H1 (cell line): ENCODE data around the gene IL17D. TPM values are rescaled to one million over a fixed set of nuclear protein-coding genes. Genes with fewer than 3 reads are reported as not detected.

ENCODE experiments used
- CTCF ChIA-PET: fragments of 300-600 bp; sonication (Branson Sonifier 250); formaldehyde crosslinking; loops from one replicate; lab custom pipeline; 2021; ENCODE audit not compliant: partially characterized antibody; lab: Charles Lee
- POLR2A ChIA-PET: fragments of 300-600 bp; sonication (Branson Sonifier 250); formaldehyde crosslinking; loops from one replicate; lab custom pipeline; 2021; ENCODE audit warnings: inconsistent platforms; ENCODE audit not compliant: partially characterized antibody; lab: Charles Lee
- DNase-seq, 2 experiments: peaks; one replicate each; pipeline versions ENCODE4 v3.0.0 to v3.0.0-alpha.2; 2010 to 2022; ENCODE audit warnings: low spot score in 2 of 2, low read depth in 1 of 2, mixed read lengths in 1 of 2
- FAIRE-seq: peaks from 2 replicates; lab custom pipeline; 2011; peaks lifted over from hg19 to GRCh38; lab: Jason Lieb, UNC
- H2AFZ ChIP-seq: 2 replicates; pipeline ENCODE4 v1.8.1; 2012; ENCODE audit warnings: low read length, inconsistent platforms
- H2AK5ac ChIP-seq: 2 replicates; pipeline ENCODE4 v1.6.1; 2013; ENCODE audit warnings: low read depth, low read length
- H2BK120ac ChIP-seq: replicated peaks from 2 replicates; pipeline ENCODE3; 2013; ENCODE audit warnings: low read depth, low read length, inconsistent platforms
- H2BK12ac ChIP-seq: 2 replicates; pipeline ENCODE4 v1.6.1; 2013; ENCODE audit warnings: low read depth, low read length
- H2BK15ac ChIP-seq: 2 replicates; pipeline ENCODE4 v1.6.1; 2013; ENCODE audit warnings: low read length
- H2BK20ac ChIP-seq: 2 replicates; pipeline ENCODE4 v1.6.1; 2013; ENCODE audit warnings: low read length
- H2BK5ac ChIP-seq: 2 replicates; pipeline ENCODE4 v1.6.1; 2013; ENCODE audit warnings: low read depth, low read length
- H3K14ac ChIP-seq: 2 replicates; pipeline ENCODE4 v1.6.1; 2013; ENCODE audit warnings: inconsistent platforms; ENCODE audit not compliant: insufficient read length
- H3K18ac ChIP-seq: 2 replicates; pipeline ENCODE4 v1.6.1; 2013; ENCODE audit warnings: low read length; ENCODE audit errors: extremely low read depth
- H3K23ac ChIP-seq: 2 replicates; pipeline ENCODE4 v1.6.1; 2013; ENCODE audit warnings: inconsistent platforms; ENCODE audit not compliant: insufficient read length
- H3K23me2 ChIP-seq: 2 replicates; pipeline ENCODE4 v1.6.1; 2013; ENCODE audit warnings: low read depth, low read length
- H3K27ac ChIP-seq: 2 replicates; pipeline ENCODE4 v1.6.1; 2011; ENCODE audit warnings: low read depth, low read length, inconsistent platforms
- H3K27me3 ChIP-seq, 4 experiments: replicated peaks in 1 of 4; 1 replicate in 1 of 4; 2 replicates in 3 of 4; pipeline versions ENCODE4 v1.6.1 to v1.8.1; 2011 to 2013; ENCODE audit warnings: low read length in 3 of 4, mild to moderate bottlenecking in 3 of 4, inconsistent platforms in 2 of 4, mixed read lengths in 2 of 4, moderate library complexity in 1 of 4; ENCODE audit not compliant: control insufficient read depth in 3 of 4, insufficient read depth in 3 of 4; ENCODE audit errors: extremely low read depth in 1 of 4
- H3K36me3 ChIP-seq, 4 experiments: 2 replicates each; pipeline versions ENCODE4 v1.6.1 to v1.8.1; 2011 to 2013; ENCODE audit warnings: mild to moderate bottlenecking in 4 of 4, low read length in 3 of 4, moderate library complexity in 2 of 4, control low read depth in 1 of 4, inconsistent platforms in 1 of 4; ENCODE audit not compliant: insufficient read depth in 4 of 4, control insufficient read depth in 2 of 4
- H3K4ac ChIP-seq: replicated peaks from 2 replicates; pipeline ENCODE3; 2013; ENCODE audit warnings: low read length, low read depth, mixed read lengths, inconsistent platforms; ENCODE audit not compliant: insufficient read length
- H3K4me1 ChIP-seq, 4 experiments: replicated peaks in 1 of 4; 1 replicate in 1 of 4; 2 replicates in 3 of 4; pipeline versions ENCODE4 v1.6.1 to v1.8.1; 2011 to 2013; ENCODE audit warnings: low read length in 3 of 4, inconsistent platforms in 2 of 4, mixed read lengths in 1 of 4; ENCODE audit not compliant: insufficient read depth in 4 of 4, control insufficient read depth in 3 of 4
- H3K4me2 ChIP-seq, 2 experiments: 2 replicates each; pipeline versions ENCODE4 v1.6.1 to v1.8.1; 2011 to 2013; ENCODE audit warnings: low read depth in 2 of 2, low read length in 2 of 2, control low read depth in 1 of 2, inconsistent platforms in 1 of 2, mild to moderate bottlenecking in 1 of 2; ENCODE audit not compliant: insufficient read depth in 1 of 2
- H3K4me3 ChIP-seq, 4 experiments: fragments of 200-600, 300-600 bp in 1 of 4; sonication (generic), shearing (Covaris generic), sonication (Bioruptor Twin) in 1 of 4; 2 replicates each; pipeline versions ENCODE4 v1.5.1 to v1.8.1; 2011 to 2016; ENCODE audit warnings: low read length in 4 of 4, low read depth in 3 of 4, control low read depth in 2 of 4, inconsistent platforms in 2 of 4, mild to moderate bottlenecking in 2 of 4, mixed read lengths in 1 of 4, moderate library complexity in 1 of 4; ENCODE audit not compliant: insufficient read depth in 2 of 4; ENCODE audit errors: extremely low read depth in 1 of 4
- H3K56ac ChIP-seq: replicated peaks from 2 replicates; pipeline ENCODE3; 2013; ENCODE audit warnings: low read depth, mild to moderate bottlenecking, mixed read lengths, low read length, inconsistent platforms; ENCODE audit not compliant: insufficient read length
- H3K79me1 ChIP-seq: 2 replicates; pipeline ENCODE4 v1.6.1; 2013; ENCODE audit warnings: low read depth, low read length, control low read depth
- H3K79me2 ChIP-seq, 2 experiments: 2 replicates each; pipeline versions ENCODE4 v1.6.1 to v1.8.1; 2012 to 2013; ENCODE audit warnings: low read length in 2 of 2, mild to moderate bottlenecking in 2 of 2, inconsistent platforms in 1 of 2; ENCODE audit not compliant: insufficient read depth in 2 of 2, control insufficient read depth in 1 of 2
- H3K9ac ChIP-seq, 4 experiments: replicated peaks in 1 of 4; 1 replicate in 1 of 4; 2 replicates in 3 of 4; pipeline versions ENCODE4 v1.6.1 to v1.8.1; 2011 to 2013; ENCODE audit warnings: low read depth in 3 of 4, low read length in 3 of 4, control low read depth in 2 of 4, mild to moderate bottlenecking in 2 of 4, moderate library complexity in 2 of 4, inconsistent platforms in 1 of 4; ENCODE audit errors: extremely low read depth in 1 of 4
- H3K9me3 ChIP-seq, 2 experiments: 2 replicates each; pipeline versions ENCODE4 v1.6.1 to v1.8.1; 2012 to 2013; ENCODE audit warnings: mild to moderate bottlenecking in 2 of 2, moderate library complexity in 2 of 2, control low read depth in 1 of 2, inconsistent platforms in 1 of 2, low read depth in 1 of 2, low read length in 1 of 2, mixed read lengths in 1 of 2; ENCODE audit not compliant: insufficient read depth in 2 of 2
- H4K20me1 ChIP-seq, 2 experiments: replicated peaks in 1 of 2; 2 replicates each; pipeline versions ENCODE3 to v1.8.1; 2011 to 2013; ENCODE audit warnings: inconsistent platforms in 2 of 2, low read length in 2 of 2, mild to moderate bottlenecking in 1 of 2; ENCODE audit not compliant: insufficient read depth in 2 of 2, control insufficient read depth in 1 of 2
- H4K5ac ChIP-seq: 2 replicates; pipeline ENCODE4 v1.6.1; 2013; ENCODE audit warnings: low read length, low read depth, mixed read lengths, inconsistent platforms; ENCODE audit not compliant: insufficient read length
- H4K8ac ChIP-seq: 2 replicates; pipeline ENCODE4 v1.8.0; 2013; ENCODE audit warnings: mild to moderate bottlenecking, moderate library complexity, low read length, inconsistent platforms; ENCODE audit not compliant: insufficient read depth; ENCODE audit errors: extremely low read depth
- H4K91ac ChIP-seq: replicated peaks from 2 replicates; pipeline ENCODE3; 2013; ENCODE audit warnings: low read length, mixed read lengths, inconsistent platforms; ENCODE audit not compliant: insufficient read length
- CBX8 ChIP-seq: fragments of 300-800, 300-1000 bp; sonication (generic); IDR thresholded peaks from 2 replicates; pipeline ENCODE4 v1.7.1; 2016; ENCODE audit warnings: low read depth, low read length, borderline replicate concordance
- CTCF ChIP-seq, 3 experiments: IDR thresholded peaks; 1 replicate in 2 of 3; 2 replicates in 1 of 3; pipeline versions ENCODE4 v1.5.1 to v1.6.1; 2011; ENCODE audit warnings: low read length in 3 of 3, mild to moderate bottlenecking in 3 of 3, inconsistent platforms in 2 of 3, low read depth in 1 of 3, moderate library complexity in 1 of 3; ENCODE audit not compliant: insufficient read depth in 1 of 3; ENCODE audit errors: control extremely low read depth in 1 of 3
- EGR1 ChIP-seq: IDR thresholded peaks from 2 replicates; pipeline ENCODE4 v1.6.1; 2011; ENCODE audit warnings: low read depth, low read length, borderline replicate concordance
- FOSL1 ChIP-seq: IDR thresholded peaks from 2 replicates; pipeline ENCODE4 v1.6.1; 2011; ENCODE audit warnings: mild to moderate bottlenecking, low read depth, low read length, moderate library complexity; ENCODE audit not compliant: insufficient read depth
- JUND ChIP-seq: IDR thresholded peaks from 2 replicates; pipeline ENCODE4 v1.6.1; 2011; ENCODE audit warnings: mild to moderate bottlenecking, improper control_type of control experiment, low read length
- KDM1A ChIP-seq: fragments of 200-600, 300-600 bp; sonication (generic); IDR thresholded peaks from 2 replicates; pipeline ENCODE4 v1.7.1; 2016; ENCODE audit warnings: mild to moderate bottlenecking, low read length, borderline replicate concordance
- KDM4A ChIP-seq: IDR thresholded peaks from one replicate; pipeline ENCODE4 v1.7.1; 2012; ENCODE audit warnings: low read depth, mild to moderate bottlenecking, moderate library complexity, low read length, inconsistent platforms; ENCODE audit not compliant: severe bottlenecking
- KDM5A ChIP-seq: fragments of 200-600 bp; IDR thresholded peaks from 2 replicates; pipeline ENCODE4 v1.7.1; 2012; ENCODE audit warnings: mild to moderate bottlenecking, low read length, inconsistent platforms, mixed read lengths
- MAX ChIP-seq: IDR thresholded peaks from 2 replicates; pipeline ENCODE4 v1.6.1; 2012; ENCODE audit warnings: inconsistent platforms
- POLR2AphosphoS5 ChIP-seq: IDR thresholded peaks from 2 replicates; pipeline ENCODE4 v1.6.1; 2011; ENCODE audit warnings: low read depth, low read length
- SIRT6 ChIP-seq: IDR thresholded peaks from one replicate; pipeline ENCODE4 v1.7.1; 2012; ENCODE audit warnings: low read length, inconsistent platforms
- SP2 ChIP-seq: IDR thresholded peaks from 2 replicates; pipeline ENCODE4 v1.6.1; 2012; ENCODE audit warnings: mild to moderate bottlenecking, low read length, inconsistent platforms
- SUZ12 ChIP-seq: fragments of 200-600 bp; sonication (generic); IDR thresholded peaks from 2 replicates; pipeline ENCODE4 v1.6.1; 2012; ENCODE audit warnings: mild to moderate bottlenecking, inconsistent platforms, low read length, moderate library complexity, mixed read lengths
- WGBS, 2 experiments: shearing (Covaris generic) in 1 of 2; methylation state at CpG; one replicate each; pipeline versions ENCODE4 v1.1.6 to v1.1.7; 2013 to 2015; ENCODE audit warnings: low lambda C conversion rate in 2 of 2, mixed read lengths in 2 of 2, inconsistent platforms in 1 of 2, low coverage in 1 of 2, missing lambda C conversion rate in 1 of 2; ENCODE audit not compliant: insufficient replicate concordance in 2 of 2, insufficient coverage in 1 of 2, insufficient read length in 1 of 2; ENCODE audit errors: extremely low coverage in 1 of 2, missing lambda C conversion rate in 1 of 2; 5-methylcytosine and 5-hydroxymethylcytosine counted together
- polyA plus RNA-seq, 7 experiments: library from polyadenylated mRNA; depleted of rRNA in 3 of 7; stranded (reverse) in 5 of 7; unstranded in 2 of 7; fragments of >200 nt in 5 of 7; fragments of 200-250 nt in 2 of 7; gene quantifications; 1 replicate in 5 of 7; 2 replicates in 1 of 7; 4 replicates in 1 of 7; pipeline versions ENCODE4 v1.2.1 to v1.2.3, GENCODE V29; 2011 to 2013; ENCODE audit warnings: missing spikeins in 2 of 7, mixed read lengths in 2 of 7
- total RNA-seq: library from RNA; stranded (reverse); fragmentation: NEBNext Ultra II Directional; extraction: Animal tissue kit (Norgen Biotek cat#: 25700); gene quantifications from 2 replicates; pipeline ENCODE4 v1.2.1, GENCODE V29; 2021

IL17D gene
- total and polyA plus RNA-seq, 2 of the 8 experiments (the other 6 are each of a cell fraction or from before 2014, with no cell fraction given) = 0.56 to 0.59 TPM

GRCh38 chr13:20769834-20770233, 66.3 kb downstream of the IL17D start:
- Histone ChIP-seq H2BK12ac (no peak overlapping the region), H3K79me2 (0 out of 4 replicates have a peak, but pooled peaks cover 0 to 2% of the 10 kb centered on the region in 2 experiments), H2AFZ (no peak overlapping the region), H3K4me3 (no peak overlapping the region), H3K4me1 (peaks cover 0 to 6% (median 0%) of the 10 kb centered on the region in 4 experiments; a peak in 3 of 7 replicates), H2BK15ac (no peak overlapping the region), H3K9me3 (no peaks in the 10 kb centered on the region), H3K23me2 (peaks cover 6% of the 10 kb centered on the region), H3K27ac (no peak overlapping the region), H3K4me2 (no peak overlapping the region), H4K5ac (no peak overlapping the region), H2BK120ac (no peak overlapping the region), H2BK5ac (no peak overlapping the region), H3K23ac (no peak overlapping the region), H3K27me3 (no peaks in the 10 kb centered on the region), H3K14ac (no peak overlapping the region), H3K4ac (no peak overlapping the region), H2AK5ac (no peak overlapping the region), H2BK20ac (no peak overlapping the region), H3K56ac (no peak overlapping the region), H4K91ac (no peak overlapping the region), H4K8ac (no peak overlapping the region), H4K20me1 (no peaks in the 10 kb centered on the region), H3K36me3 (no peaks in the 10 kb centered on the region), H3K79me1 (no peaks in the 10 kb centered on the region), H3K18ac (no peak overlapping the region), H3K9ac (no peak overlapping the region)
- POLR2A ChIA-PET = no interaction called here
- DNase-seq (no peak), FAIRE-seq (no peak)
- 100% methylated on average over 1 of the region's 1 CpG; no CpG with 5 or more reads in 1 of the 2 experiments for WGBS, 2 experiments
- CTCF ChIA-PET = no interaction called here
- TF ChIP-seq CTCF (IDR thresholded peaks at IDR 0.05; ENCODE audit: control extremely low read depth in 1 of 3, insufficient read depth in 1 of 3, low read depth in 1 of 3, low read length in 3 of 3) (no peak), SP2 (no peak), SUZ12 (no peak), CBX8 (no peak), SIRT6 (no peak), EGR1 (no peak), KDM4A (no peak), POLR2AphosphoS5 (no peak), FOSL1 (no peak), MAX (no peak), KDM5A (no peak), KDM1A (no peak), JUND (no peak)
